Mammary epithelial cell (primary cell): Measurements from ENCODE around the gene MTHFSD.

ENCODE experiments used
- EZH2 ChIP-seq: IDR thresholded peaks from 2 replicates; pipeline ENCODE4 v1.6.1; 2012; ENCODE audit warnings: low read length, inconsistent platforms, borderline replicate concordance
- TF ChIP-seq, protein P1 (sequence below), 2 donors: IDR thresholded peaks in 1 of 2; conservative IDR thresholded peaks in 1 of 2; 2 replicates each; pipeline ENCODE4 v1.5.1; 2011 to 2012; ENCODE audit warnings: inconsistent platforms in 2 of 2, low read length in 2 of 2, mild to moderate bottlenecking in 2 of 2, control low read depth in 1 of 2, low read depth in 1 of 2; ENCODE audit not compliant: insufficient read depth in 1 of 2; ENCODE audit errors: extremely low read depth in 1 of 2

DNA sequence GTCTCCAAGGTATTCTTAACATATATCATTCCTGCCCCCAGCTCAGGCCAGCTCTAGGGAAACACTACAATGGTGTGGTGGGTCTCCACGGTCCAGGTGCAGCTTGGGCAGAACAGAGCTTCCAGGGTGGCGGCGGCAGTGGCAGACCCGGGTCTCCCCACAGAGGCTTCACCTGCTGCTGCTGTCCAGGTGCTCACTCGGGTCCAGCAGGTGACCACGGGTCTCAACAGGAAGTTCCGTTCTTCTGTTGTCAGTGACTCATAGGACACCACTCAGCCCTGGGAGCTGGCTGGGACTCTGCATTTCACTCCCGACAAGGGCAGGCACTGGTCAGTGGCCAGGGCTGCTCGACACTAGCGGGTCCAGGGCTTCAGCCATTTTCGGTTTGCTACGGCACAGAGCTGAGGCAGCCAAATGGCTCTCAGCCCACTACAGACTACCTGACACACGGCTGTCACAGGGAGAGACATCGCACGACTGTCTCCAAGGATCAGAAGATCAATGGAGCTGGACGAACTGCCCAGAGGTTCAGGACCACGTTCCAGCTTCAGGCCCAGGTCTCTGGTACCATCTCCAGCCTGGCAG is 16.7 kb downstream of the MTHFSD start:
- TF ChIP-seq, protein P1, sequence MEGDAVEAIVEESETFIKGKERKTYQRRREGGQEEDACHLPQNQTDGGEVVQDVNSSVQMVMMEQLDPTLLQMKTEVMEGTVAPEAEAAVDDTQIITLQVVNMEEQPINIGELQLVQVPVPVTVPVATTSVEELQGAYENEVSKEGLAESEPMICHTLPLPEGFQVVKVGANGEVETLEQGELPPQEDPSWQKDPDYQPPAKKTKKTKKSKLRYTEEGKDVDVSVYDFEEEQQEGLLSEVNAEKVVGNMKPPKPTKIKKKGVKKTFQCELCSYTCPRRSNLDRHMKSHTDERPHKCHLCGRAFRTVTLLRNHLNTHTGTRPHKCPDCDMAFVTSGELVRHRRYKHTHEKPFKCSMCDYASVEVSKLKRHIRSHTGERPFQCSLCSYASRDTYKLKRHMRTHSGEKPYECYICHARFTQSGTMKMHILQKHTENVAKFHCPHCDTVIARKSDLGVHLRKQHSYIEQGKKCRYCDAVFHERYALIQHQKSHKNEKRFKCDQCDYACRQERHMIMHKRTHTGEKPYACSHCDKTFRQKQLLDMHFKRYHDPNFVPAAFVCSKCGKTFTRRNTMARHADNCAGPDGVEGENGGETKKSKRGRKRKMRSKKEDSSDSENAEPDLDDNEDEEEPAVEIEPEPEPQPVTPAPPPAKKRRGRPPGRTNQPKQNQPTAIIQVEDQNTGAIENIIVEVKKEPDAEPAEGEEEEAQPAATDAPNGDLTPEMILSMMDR (conservative IDR thresholded peaks at IDR 0.05 in 1 of 2, IDR thresholded peaks at IDR 0.05 in 1 of 2; ENCODE audit: extremely low read depth in 1 of 2, insufficient read depth in 1 of 2, low read depth in 1 of 2, low read length in 2 of 2) = no peak
- TF ChIP-seq EZH2 = no peak
